ENCODE results near the gene CAP2.

DNA sequence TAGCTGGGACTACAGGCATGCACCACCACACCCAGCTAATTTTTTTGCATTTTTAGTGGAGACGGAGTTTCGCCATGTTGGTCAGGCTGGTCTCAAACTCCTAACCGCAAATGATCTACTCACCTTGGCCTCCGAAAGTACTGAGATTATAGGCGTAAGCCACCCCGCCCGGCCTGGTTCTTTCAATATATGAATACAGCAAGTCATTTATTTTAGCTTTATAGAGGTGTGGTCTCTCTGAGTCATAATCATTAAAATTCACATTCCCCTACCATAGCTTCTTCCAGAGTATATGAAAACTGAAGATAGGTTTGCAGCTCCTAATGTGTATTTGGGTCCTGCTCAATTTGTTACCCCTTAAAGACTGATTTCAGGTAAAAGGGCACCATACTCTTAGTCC, 118.2 kb downstream of the CAP2 start:
- TF ChIP-seq POLR2A (IDR thresholded peaks at IDR 0.05; ENCODE audit: low read length) (no peak), GATA1 (IDR thresholded peaks at IDR 0.05; ENCODE audit: low read depth, low read length) (no peak)

Data from erythroblast (primary cell).